ENCODE data around the gene ZRSR2.

GRCh38 chrX:15751155-15751819 lies 39.0 kb upstream of the ZRSR2 start:
- no peak for TF ChIP-seq YY1 (IDR thresholded peaks at IDR 0.05; ENCODE audit: low read depth)
- no peak for TF ChIP-seq CREB1 (IDR thresholded peaks at IDR 0.05; ENCODE audit: low read depth)
- no peak for TF ChIP-seq USF1 (IDR thresholded peaks at IDR 0.05)
- TF ChIP-seq FOXM1 (IDR thresholded peaks at IDR 0.05; ENCODE audit: borderline replicate concordance, low read depth), result no peak
- TF ChIP-seq EP300 (IDR thresholded peaks at IDR 0.05; ENCODE audit: borderline replicate concordance), result no peak
- TF ChIP-seq CEBPB (IDR thresholded peaks at IDR 0.05), result no peak
- no peak for TF ChIP-seq MAX (IDR thresholded peaks at IDR 0.05)
- no peak for TF ChIP-seq TAF1 (IDR thresholded peaks at IDR 0.05; ENCODE audit: low read depth)
- no peak for TF ChIP-seq RAD21 (IDR thresholded peaks at IDR 0.05; ENCODE audit: low read depth)
- no peak for TF ChIP-seq REST (IDR thresholded peaks at IDR 0.05; ENCODE audit: low read depth)
- TF ChIP-seq TCF12 (IDR thresholded peaks at IDR 0.05; ENCODE audit: low read depth), result no peak
